ENCODE measurements around the gene NEFH.
A peak's percentile ranks its signal among the peaks of the same experiment; 100 is the strongest.

NEFH gene

GRCh38 chr22:29509298-29509697 is 29.3 kb downstream of the NEFH start:
- DNase-seq: no peak

- no peak for DNase-seq
Measured at GRCh38 chr22:29509815-29510214, 29.8 kb downstream of the NEFH start.

GRCh38 chr22:29510542-29510941 is 30.5 kb downstream of the NEFH start:
- DNase-seq: no peak

GRCh38 chr22:29511126-29511862 is 31.3 kb downstream of the NEFH start:
- DNase-seq: no peak

GRCh38 chr22:29512031-29512430 is 32.0 kb downstream of the NEFH start:
- DNase-seq: no peak

- peak; percentile 8 for DNase-seq
Measured at GRCh38 chr22:29517215-29517908, 37.3 kb downstream of the NEFH start.

GRCh38 chr22:29518427-29518826 is 38.4 kb downstream of the NEFH start:
- no peak for DNase-seq

- no peak for DNase-seq
Measured at GRCh38 chr22:29519996-29520395, 40.0 kb downstream of the NEFH start.

- DNase-seq: no peak
Measured at GRCh38 chr22:29520851-29521250, 40.8 kb downstream of the NEFH start.

- DNase-seq: no peak
Measured at GRCh38 chr22:29521526-29521925, 41.5 kb downstream of the NEFH start.

GRCh38 chr22:29523761-29524160 is 43.7 kb downstream of the NEFH start:
- no peak for DNase-seq

- DNase-seq: peak; percentile 2
Measured at GRCh38 chr22:29524442-29525191, 44.6 kb downstream of the NEFH start.

GRCh38 chr22:29528144-29528543 is 48.1 kb downstream of the NEFH start:
- no peak for DNase-seq

GRCh38 chr22:29530716-29531115 is 50.7 kb downstream of the NEFH start:
- DNase-seq: no peak

GRCh38 chr22:29531419-29531818 is 51.4 kb downstream of the NEFH start:
- no peak for DNase-seq

- no peak for DNase-seq
Measured at GRCh38 chr22:29536411-29536810, 56.4 kb downstream of the NEFH start.

GRCh38 chr22:29539105-29539504 is 59.1 kb downstream of the NEFH start:
- DNase-seq: no peak

Data from NCI-H1694 treated with DMSO at 0.1 percent for 48 hours (cell line).